NCI-H2196 (cell line): ENCODE measurements around the gene SLC35D2.
"Not testable (repeated sequence)": the region's sequence is repeated elsewhere in the genome, so short reads cannot be mapped to it uniquely, and the experiment has no call there.

Source experiments
- DNase-seq: peaks from one replicate; lab custom pipeline; 2025; ENCODE audit not compliant: unreplicated experiment; lab: John Stamatoyannopoulos, UW

Gene SLC35D2

DNA sequence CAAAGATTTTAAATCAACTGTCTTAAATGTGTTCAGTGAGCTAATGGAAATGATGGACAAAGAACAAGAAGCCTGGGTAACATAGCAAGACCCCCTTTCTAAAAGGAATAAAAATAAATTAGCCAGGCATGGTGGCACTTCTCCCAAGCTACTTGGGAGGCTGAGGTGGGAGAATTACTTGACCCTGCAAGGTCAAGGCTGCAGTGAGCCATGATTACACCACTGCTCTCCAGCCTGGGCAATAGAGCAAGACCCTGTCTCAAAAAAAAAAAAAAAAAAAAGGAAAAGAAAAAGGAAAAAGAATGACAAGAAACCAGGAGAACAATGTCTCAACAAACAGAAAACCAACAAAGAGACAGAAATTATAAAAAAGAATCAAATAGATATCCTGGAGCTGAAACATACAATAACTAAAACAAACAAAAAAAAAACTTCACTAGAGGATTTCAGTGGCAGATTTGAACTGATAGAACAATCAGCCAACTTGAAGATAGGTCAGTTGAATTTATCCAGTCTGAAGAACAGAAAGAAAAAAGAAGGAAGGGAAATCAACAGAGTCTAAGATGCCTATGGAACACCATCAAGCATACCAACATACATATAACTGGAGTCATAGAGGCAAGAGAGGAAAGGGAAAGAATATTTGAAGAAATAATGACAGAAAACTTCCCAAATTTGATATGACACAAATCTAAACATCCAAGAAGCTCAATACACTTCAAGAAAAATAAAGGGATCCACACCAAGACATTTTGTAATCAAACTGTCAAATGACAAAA lies 16.8 kb upstream of the SLC35D2 start:
- no peak for DNase-seq

DNA sequence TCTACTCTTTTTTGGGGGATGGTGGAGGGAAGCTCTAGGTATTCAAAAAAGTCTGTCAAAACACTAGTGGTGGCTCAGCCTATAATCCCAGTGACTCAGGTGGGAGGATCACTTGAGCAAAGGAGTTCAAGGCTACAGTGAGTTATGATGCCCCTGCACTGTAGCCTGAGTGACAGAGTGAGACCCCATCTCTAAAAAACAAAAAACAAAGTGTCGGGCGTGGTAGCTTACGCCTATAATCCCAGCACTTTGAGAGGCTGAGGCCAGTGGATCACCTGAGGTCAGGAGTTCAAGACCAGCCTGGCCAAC lies 15.8 kb upstream of the SLC35D2 start:
- DNase-seq = no peak

DNA sequence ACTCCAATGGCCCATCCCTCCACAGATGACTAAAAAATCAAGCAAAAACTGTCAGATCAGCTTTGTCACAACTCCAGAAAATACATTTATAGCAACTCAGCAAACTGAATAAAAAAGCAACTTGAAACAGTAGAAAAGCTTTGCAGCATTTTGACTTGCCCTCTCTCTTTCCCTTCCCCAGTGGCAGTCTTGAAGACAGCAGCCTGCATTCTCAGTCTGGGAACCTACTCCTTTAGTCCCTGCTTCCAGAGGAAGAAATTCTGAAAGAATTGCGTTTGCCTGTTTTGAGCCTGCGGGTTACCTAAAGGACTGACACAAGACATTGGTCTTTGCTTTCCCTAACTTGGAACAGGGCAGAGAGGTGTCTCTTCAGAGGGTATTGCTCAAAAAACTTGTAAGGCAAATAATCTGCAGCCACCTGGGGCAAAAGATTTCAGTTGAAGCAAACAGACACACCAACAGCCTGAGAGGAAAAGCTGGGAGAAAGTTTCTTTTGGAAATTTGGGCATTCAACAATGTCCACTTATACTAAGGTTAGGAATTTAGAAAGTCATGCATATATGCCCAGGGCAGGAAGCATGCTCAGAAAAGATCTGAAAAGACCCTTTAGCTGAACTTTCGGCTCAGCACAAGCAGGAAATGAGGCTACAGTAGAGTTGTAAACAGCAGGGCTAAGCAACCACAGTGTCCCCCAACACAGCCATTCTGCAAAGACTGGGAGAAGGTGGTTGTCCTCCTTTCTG lies 15.2 kb upstream of the SLC35D2 start:
- DNase-seq = no peak

DNA sequence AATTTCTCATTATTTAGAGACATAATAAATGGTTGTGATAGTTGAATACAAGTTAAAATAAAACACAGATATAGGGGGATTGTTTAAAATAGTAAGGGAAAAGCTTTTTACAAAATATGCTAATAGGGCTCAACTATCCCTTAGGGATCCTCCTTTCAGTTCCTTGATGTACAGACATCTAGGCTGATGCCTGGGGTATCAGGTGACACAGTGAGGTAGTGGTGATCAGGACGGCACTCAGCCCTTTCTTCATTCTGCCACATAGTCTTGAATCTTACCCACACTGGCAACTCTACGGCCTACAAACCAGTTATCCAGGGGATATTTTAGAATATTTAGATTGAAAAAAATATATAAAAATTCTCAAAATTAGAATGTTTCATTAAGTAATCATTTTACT lies 12.5 kb upstream of the SLC35D2 start:
- DNase-seq = no peak

DNA sequence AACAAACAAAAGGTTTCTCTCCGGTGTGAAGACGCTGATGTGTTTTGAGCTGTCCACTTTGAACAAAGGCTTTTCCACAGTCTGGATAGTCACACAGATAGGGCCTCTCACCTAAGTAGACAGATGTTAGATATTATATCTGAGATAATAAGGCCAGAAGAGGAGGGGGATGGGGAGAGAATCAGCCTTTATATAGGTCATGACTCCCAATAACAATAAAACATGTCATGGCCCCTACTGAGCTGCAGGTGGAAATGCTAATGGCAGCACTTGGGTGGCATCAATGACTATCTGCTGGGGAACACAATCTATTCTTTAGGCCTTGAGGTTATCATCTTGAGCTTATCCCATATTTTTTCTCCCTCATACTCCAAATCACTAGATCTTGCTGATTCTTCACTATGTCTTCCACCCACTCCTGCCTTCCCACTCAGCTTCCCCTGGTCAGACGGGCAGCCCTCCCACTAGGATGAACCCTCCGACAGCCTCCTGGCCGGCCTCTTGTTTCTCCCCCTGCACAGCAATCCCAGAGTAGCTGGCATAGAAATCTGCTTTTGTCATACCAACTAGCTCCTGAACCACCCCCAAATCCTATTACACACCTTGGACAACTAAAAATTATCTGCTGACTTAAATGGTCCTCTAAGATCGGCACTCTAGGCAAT lies 11.5 kb upstream of the SLC35D2 start:
- no peak for DNase-seq

DNA sequence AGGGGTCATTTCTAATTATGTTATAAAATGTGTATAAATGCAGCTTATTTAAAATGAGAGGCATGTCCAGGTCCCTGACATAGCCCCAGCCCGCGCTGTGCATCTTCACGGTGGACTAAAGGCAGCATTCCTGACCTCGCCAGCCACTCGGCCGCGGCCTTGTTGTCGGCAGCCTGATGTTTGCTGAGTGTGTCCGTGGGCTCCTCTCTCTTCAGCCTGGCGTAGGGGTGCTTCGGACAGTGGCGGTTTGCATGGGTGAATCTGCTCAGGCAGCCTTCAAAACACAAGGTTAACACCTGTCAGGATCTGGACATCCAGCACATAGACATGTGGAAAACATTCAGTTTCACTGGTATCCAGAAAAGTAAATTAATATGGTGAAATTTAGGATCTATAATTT lies 8.8 kb upstream of the SLC35D2 start:
- DNase-seq = no peak

DNA sequence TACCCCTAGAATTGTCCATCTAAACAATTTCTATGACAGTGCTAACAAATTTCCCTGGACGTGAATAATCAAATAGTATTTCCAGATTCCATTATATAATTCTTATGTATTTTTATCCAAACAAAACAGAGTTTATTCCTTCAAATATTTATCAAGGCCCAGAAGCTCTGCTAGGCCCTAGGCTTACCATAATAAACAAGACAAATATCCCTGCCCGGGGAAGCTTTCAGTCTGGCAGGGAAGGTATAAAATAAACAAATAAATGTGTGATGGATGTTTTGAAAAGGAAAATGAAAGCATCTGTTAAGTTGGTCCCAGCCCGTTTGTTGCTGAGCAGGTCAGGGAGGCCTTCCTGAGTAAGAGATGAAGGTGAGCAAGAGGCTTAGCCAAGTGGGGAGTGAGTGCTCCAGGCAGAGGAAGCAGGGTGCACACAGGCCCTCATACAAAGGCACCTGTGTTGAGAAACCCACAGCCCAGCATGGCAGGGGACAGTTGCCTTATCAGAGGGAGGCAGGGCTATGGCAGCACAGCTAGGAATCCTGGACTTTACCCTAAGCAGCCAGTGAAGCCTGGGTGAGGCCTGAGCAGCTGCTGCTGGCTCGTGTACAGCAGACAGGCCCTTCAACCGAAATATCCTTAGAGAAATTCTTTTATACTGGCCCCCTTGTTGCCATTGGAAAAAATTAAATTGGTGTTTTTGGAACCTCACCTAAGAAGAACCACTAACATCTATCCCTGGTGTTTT lies 7.7 kb upstream of the SLC35D2 start:
- no peak for DNase-seq

DNA sequence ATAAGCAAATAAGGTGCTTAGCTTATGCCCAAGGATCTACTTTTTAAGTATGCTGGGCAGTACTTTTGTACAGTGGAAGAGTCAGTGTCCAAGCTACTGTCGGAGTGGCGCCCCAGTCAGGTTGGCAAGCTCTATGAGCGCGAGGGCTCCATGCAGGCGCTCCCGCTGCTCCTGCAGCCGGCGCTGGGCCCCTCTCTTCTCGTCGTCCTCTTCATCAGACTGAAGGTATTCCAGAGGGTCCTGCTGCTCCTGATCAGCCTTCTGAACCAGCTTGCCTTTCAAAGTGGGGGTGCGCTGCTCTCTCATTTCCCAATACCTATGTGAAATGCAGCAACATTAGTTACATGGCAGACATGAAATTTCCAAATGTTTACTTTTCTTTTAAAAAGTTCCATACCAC lies 4.6 kb upstream of the SLC35D2 start:
- DNase-seq = no peak

DNA sequence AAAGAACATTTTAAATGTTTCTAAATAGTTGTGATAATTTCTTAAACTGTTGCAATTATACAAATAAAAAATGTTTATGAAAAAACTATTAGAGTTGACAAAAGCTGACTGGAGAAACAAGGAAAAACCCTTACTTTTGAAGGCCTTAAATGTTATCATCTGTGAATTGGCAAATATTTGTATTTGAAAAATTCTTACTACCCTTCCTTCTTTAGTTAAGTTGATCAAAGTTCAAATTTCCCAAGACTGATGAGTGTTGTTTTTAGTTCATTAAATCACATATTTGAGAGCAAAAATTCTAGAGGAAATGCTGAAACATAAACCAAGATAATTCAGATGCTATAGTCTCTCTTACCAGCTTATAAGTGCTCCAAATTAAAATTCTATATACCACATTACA lies 2.6 kb upstream of the SLC35D2 start:
- DNase-seq = no peak

DNA sequence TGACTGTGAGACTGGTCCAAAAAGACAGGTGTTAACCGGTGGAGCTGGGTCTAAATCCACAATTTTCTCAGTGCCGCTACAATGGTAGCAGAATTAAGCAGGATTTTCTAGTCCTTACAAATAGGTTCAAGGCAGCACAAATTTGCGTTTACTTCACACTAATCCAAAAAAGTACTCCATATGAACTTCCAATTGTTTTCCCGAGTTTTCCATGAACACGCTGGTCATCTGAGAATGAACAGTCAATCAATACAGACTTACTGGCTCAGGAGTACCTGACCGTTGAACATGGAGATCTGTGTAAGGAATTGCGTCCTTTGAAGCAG lies 709 bp downstream of the SLC35D2 start:
- peak; percentile 11 for DNase-seq

DNA sequence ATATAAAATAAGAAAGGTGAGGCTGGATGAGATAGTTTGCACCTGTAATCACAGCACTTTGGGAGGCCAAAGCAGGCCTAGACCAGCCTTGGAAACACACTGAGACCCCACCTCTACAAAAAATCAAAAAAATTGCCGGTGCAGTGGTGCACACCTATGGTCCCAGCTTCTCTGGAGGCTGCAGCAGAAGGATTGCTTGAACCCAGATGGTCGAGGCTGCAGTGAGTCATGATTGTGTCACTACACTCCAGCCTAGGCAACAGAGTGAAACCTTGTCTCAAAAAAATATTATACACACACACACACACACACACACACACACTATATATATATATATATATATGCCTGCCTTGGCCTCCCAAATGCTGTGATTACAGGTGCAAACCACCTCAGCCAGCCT lies 1.3 kb downstream of the SLC35D2 start:
- DNase-seq = no peak

DNA sequence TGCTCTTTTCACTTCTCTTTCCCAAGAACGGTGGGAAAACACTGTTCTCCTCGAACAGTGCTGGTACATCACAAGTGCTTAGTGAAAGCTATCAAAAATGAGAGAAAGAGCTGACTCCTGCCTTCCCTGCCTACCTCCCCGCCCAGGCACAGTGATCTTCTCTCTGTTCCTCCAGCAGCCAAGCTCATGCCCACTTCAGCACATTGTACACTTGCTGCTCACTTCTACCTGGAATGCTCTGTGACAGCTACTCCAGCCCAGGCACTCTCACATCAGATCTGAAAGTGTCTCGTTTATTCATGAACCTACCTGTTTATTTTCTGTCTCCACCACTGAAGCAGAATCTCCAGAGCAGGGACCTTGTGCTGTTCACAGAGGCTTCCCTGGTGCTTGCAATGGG lies 1.8 kb downstream of the SLC35D2 start:
- no peak for DNase-seq

DNA sequence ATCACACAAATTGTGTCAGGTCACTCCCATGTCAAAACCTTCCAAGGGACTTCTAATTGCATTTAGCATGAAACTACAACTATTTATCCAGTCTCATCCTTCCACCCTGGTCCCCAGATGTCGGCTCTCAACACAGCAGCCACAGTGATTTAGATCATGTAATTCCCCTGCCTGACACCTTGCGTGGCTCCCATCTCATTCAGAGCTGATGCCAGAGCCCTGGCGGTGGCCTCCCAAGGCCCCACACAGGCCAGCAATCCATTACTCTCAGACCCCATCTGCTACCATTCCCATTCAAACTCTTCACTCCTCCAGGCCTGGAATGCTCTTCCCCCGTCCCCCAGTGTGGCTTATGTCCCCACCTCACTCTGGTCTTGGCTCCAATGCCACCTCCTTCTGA lies 2.4 kb downstream of the SLC35D2 start:
- DNase-seq = no peak

DNA sequence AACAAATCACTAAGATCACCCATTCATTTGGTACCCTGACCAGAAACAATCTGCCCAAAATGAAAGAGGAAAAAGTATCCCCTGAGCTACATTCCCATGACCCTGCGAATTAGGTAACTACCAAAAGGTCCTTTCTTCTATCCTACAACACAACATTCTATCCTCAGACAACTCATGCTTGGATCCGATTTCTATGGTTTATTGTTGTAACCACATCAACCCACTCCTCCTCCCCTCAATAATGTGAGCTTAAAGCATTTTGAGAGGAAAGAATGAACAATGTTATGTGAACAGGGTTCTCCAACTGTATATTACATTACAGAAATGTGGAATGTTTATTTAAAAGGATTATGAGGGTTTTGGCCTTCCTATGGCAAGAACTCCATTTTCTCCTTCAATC lies 4.0 kb downstream of the SLC35D2 start:
- DNase-seq = no peak

DNA sequence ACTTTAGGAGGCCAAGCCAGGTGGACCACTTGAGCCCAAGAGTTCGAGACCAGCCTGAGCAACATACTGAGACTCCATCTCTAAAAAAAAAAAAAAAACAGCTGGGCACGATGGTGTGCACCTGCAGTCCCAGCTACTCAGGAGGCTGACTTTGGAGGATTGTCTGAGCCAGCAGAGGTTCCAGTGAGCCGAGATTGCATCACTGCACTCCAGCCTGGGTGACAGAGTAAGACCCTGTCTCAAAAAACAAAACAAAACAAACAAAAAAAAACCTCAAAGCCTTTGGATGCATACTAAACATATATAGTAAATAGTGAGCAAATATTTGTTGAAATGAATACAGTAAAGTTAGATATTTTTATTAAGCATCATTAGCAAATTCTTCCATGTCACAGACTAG lies 5.3 kb downstream of the SLC35D2 start:
- DNase-seq = no peak

DNA sequence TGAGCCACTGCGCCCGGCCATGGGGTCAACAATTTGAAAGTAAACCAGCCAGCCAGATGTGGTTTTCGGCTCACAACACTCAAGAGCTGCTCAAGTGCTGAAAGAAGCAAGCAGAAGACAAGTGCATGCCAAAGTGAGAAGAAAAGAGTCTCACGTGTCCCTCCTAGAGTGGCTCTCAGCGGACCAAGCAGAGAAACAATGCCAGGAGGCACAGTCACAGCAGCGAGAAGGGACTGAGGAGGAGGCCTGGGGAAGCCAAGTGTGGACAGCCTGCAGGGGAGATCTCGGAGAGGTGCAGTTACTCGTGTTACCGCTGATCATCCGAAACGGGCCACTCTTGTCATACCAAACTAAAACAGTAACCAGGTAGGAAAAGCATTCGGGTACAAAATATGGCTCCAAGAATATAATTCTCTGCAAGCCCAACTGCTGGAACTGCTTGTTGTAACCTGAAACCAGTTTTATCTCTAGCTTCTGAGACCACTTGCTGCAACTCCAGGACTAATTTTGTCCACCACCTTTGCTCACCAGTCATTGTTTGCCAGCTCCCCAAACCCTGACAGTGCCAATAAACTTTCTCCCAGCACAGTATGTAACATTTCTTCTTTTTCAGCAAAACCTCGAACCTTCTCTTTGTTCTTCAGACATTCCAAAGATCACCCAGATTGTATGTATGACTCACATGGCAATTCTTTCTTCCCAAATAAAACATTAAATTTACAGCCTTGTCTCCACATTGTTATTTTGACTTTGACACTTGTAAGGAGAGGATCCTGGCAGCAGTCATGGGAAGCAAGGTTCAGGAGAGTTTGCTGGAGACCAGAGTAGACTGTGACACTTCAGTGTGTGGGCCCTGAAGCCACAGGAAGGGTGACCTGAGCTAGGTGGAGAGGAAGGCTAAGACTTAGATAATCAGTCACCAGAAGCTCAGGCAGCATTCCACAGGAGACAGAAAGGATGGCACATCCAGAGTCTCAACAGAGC lies 6.3 kb downstream of the SLC35D2 start:
- peak; percentile 23 for DNase-seq

DNA sequence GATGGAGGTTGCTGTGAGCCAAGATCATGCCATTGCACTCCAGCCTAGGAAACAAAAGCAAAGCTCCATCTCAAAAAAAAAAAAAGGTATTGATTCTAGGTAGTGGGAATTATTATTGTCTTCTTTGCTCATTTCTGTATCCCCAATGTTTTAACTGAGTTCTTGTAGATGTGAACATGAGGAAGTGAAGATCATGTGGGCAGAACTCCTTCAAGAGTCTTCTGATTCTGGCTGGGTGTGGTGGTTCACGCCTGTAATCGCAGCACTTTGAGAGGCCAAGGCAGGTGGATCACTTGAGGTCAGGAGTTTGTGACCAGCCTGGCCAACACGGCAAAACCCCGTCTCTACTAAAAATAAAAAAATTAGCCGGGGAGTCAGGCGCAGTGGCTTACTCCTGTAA lies 8.0 kb downstream of the SLC35D2 start:
- not testable (repeated sequence) for DNase-seq

DNA sequence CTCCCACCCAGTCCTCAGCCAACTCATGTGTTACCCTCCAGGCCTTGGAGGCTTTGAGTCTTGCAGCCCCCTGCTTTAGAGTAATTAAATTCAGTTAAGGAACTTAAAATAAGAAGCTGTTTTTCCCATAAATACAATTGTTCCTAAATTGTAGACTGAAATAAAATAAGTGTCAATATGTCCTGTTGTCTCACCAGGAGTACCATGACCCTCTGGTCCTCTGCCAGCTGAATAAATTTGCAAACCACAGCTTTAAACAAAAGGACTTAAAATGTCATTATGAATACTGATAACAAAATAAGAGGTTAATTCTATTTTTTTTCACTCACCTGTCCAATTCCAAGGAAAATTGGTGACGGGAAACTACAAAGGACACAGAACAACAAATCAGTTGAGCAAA lies 15.6 kb downstream of the SLC35D2 start:
- no peak for DNase-seq

DNA sequence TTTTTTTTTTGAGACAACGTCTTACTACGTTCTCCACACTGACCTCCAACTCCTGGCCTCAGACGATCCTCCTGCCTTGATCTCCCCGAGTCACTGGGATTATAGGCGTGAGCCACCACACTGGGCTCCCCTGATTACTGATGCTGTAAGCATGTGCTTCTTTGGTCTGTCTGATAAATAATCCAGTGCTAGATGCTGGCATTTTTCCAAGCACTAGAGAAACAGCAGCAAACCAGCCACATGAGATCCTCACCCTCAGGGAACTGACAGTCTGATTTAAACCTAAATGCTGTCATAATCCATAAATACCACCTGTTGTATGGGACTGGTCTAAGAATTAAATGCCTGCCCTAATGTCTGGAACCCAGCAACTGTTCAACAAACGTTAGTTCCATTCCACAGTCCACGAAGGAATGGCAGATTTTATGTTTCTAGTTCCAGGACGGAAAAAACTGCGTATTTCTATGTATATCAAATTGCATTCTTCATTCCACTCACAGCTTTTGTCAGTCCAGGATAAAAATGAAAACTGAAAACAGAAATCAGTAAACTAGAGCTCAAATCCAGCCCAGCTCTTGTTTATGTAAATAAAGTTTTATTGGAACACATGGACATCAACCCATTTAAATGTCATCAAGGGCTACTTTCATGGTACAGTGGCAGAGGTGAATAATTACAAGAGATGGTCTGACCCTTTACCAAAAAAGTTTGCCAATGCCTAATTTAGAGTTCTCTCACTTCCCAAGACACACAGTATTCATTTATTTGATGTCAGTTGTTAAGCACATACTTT lies 20.1 kb downstream of the SLC35D2 start:
- DNase-seq = no peak

DNA sequence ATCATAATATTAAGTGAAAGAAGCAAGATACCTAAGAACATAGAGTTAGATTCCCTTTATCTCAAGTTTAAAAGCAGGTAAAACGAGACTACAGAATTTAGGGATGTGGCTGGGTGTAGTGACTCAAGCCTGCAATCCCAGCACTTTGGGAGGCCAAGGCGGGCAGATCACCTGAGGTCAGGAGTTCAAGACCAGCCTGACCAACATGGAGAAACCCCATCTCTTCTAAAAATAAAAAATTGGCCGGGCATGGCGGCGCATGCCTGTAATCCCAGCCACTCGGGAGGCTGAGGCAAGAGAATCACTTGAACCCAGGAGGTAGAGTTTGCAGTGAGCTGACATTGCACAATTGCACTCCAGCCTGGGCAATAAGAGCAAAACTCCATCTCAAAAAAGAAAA lies 21.4 kb downstream of the SLC35D2 start:
- DNase-seq = not testable (repeated sequence)
